HCT116 (cell line): ENCODE data around the gene INSIG2. TPM values are rescaled to one million over a fixed set of nuclear protein-coding genes. Genes with fewer than 3 reads are reported as not detected.

Source experiments
- ATAC-seq: fragments of 200-7000 bp; cut with Tn5 transposase; 2 replicates; pipeline ENCODE4 v1.9.1; 2020; ENCODE audit warnings: mild to moderate bottlenecking, moderate library complexity
- BruUV-seq: library from RNA; stranded (reverse); fragments of 400-500 nt; replicated peaks from 2 replicates; lab custom pipeline; 2021; lab: Mats Ljungman, UMichigan
- CTCF ChIA-PET: fragments of 300-600 bp; sonication (Branson Sonifier 250); formaldehyde crosslinking; loops from one replicate; lab custom pipeline; 2021; ENCODE audit warnings: antibody characterized with exemption; lab: Charles Lee
- POLR2A ChIA-PET: fragments of 300-600, 350-600 bp; sonication (Branson Sonifier 250); formaldehyde crosslinking; loops from one replicate; lab custom pipeline; 2021; ENCODE audit warnings: antibody characterized with exemption; lab: Charles Lee
- RAD21 ChIA-PET, 2 experiments: fragments of 300-600 bp; sonication (Branson Sonifier 250); formaldehyde crosslinking; loops; one replicate each; lab custom pipeline; 2023; ENCODE audit warnings: low total read pairs in 2 of 2; ENCODE audit not compliant: uncharacterized antibody in 2 of 2, unreplicated experiment in 2 of 2, low non-redundant PET in 1 of 2; lab: Charles Lee
- DNase-seq: peaks from one replicate; pipeline ENCODE4 v3.0.0-alpha.2; 2010; ENCODE audit warnings: low read depth, low spot score
- H2AFZ ChIP-seq: fragments of 200-600 bp; shearing (Covaris generic), sonication (generic); 2 replicates; pipeline ENCODE4 v1.6.1; 2017; ENCODE audit warnings: low read depth, mixed run types, mixed read lengths, antibody characterized with exemption, low read length; ENCODE audit not compliant: poor library complexity, severe bottlenecking
- H3K27ac ChIP-seq: 2 replicates; pipeline ENCODE4 v1.5.1; 2012; ENCODE audit warnings: low read depth, low read length
- H3K27me3 ChIP-seq: fragments of 200-600 bp; sonication (generic); 2 replicates; pipeline ENCODE4 v1.6.1; 2016; ENCODE audit warnings: mixed run types, low read length, mixed read lengths; ENCODE audit not compliant: insufficient read depth
- H3K36me3 ChIP-seq, 2 experiments: fragments of 200-500 bp in 1 of 2; fragments of 200-600 bp in 1 of 2; sonication (Bioruptor generic) in 1 of 2; sonication (generic) in 1 of 2; 2 replicates each; pipeline versions ENCODE4 v1.5.1 to v1.6.1; 2014 to 2016; ENCODE audit warnings: low read length in 2 of 2, inconsistent platforms in 1 of 2, mixed read lengths in 1 of 2, mixed run types in 1 of 2; ENCODE audit not compliant: insufficient read depth in 2 of 2, control insufficient read depth in 1 of 2
- H3K4me1 ChIP-seq, 2 experiments: fragments of 200-600 bp in 1 of 2; sonication (generic) in 1 of 2; 2 replicates each; pipeline versions ENCODE4 v1.5.1 to v1.6.1; 2012 to 2017; ENCODE audit warnings: low read length in 2 of 2, inconsistent platforms in 1 of 2, mild to moderate bottlenecking in 1 of 2, mixed read lengths in 1 of 2, mixed run types in 1 of 2, moderate library complexity in 1 of 2; ENCODE audit not compliant: insufficient read depth in 2 of 2, control insufficient read depth in 1 of 2
- H3K4me2 ChIP-seq: fragments of 200-600 bp; sonication (generic); 2 replicates; pipeline ENCODE4 v1.6.1; 2017; ENCODE audit warnings: mixed run types, low read length, mixed read lengths
- H3K4me3 ChIP-seq, 2 experiments: fragments of 200-600 bp in 1 of 2; sonication (generic) in 1 of 2; replicated peaks in 1 of 2; 2 replicates each; pipeline ENCODE4 v1.5.1; 2011 to 2016; ENCODE audit warnings: low read length in 2 of 2, control low read depth in 1 of 2, low read depth in 1 of 2, mild to moderate bottlenecking in 1 of 2, mixed read lengths in 1 of 2, mixed run types in 1 of 2
- H3K79me2 ChIP-seq: fragments of 200-600 bp; sonication (generic); 2 replicates; pipeline ENCODE4 v1.6.1; 2017; ENCODE audit warnings: mild to moderate bottlenecking, mixed run types, low read length, moderate library complexity, mixed read lengths; ENCODE audit not compliant: insufficient read depth
- H3K9ac ChIP-seq: fragments of 200-600 bp; sonication (generic); 2 replicates; pipeline ENCODE4 v1.6.1; 2016; ENCODE audit warnings: low read length, mixed read lengths
- H3K9me2 ChIP-seq: fragments of 200-600 bp; sonication (generic), shearing (Covaris generic); 2 replicates; pipeline ENCODE4 v1.6.1; 2017; ENCODE audit warnings: mixed run types, mild to moderate bottlenecking, moderate library complexity; ENCODE audit not compliant: insufficient read depth
- H3K9me3 ChIP-seq, 2 experiments: fragments of 200-500 bp in 1 of 2; fragments of 200-600 bp in 1 of 2; sonication (Bioruptor generic) in 1 of 2; sonication (generic) in 1 of 2; 2 replicates each; pipeline ENCODE4 v1.6.1; 2014 to 2017; ENCODE audit warnings: low read length in 2 of 2, mixed read lengths in 2 of 2, inconsistent platforms in 1 of 2, low read depth in 1 of 2, mild to moderate bottlenecking in 1 of 2, mixed run types in 1 of 2, moderate library complexity in 1 of 2; ENCODE audit not compliant: control insufficient read depth in 1 of 2, insufficient read depth in 1 of 2
- H4K20me1 ChIP-seq: fragments of 200-600 bp; sonication (generic), shearing (Covaris generic); 2 replicates; pipeline ENCODE4 v1.6.1; 2017; ENCODE audit warnings: mixed run types, mild to moderate bottlenecking, moderate library complexity; ENCODE audit not compliant: insufficient read depth
- EZH2phosphoT487 ChIP-seq: fragments of 200-600 bp; IDR thresholded peaks from 2 replicates; pipeline ENCODE4 v1.6.1; 2018; ENCODE audit warnings: antibody characterized with exemption, borderline replicate concordance
- FOSL1 ChIP-seq: IDR thresholded peaks from 2 replicates; pipeline ENCODE4 v1.6.1; 2012; ENCODE audit warnings: low read depth
- SRF ChIP-seq: IDR thresholded peaks from 2 replicates; pipeline ENCODE4 v1.6.1; 2012; ENCODE audit warnings: low read depth
- intact Hi-C: fragments of 100-400 bp; cut with micrococcal nuclease; formaldehyde crosslinking; loops from 2 replicates; pipeline ENCODE4 v1.10.0; 2022
- total RNA-seq: library from RNA; stranded (reverse); gene quantifications from one replicate; pipeline ENCODE4 v1.2.1, GENCODE V29; 2021; ENCODE audit not compliant: unreplicated experiment
- TF ChIP-seq, protein P1 (sequence below): IDR thresholded peaks from 2 replicates; pipeline ENCODE4 v1.6.1; 2012; ENCODE audit warnings: low read depth

The INSIG2 gene
- total RNA-seq, 1 experiment from 2014 or later, result 21.8 TPM

DNA sequence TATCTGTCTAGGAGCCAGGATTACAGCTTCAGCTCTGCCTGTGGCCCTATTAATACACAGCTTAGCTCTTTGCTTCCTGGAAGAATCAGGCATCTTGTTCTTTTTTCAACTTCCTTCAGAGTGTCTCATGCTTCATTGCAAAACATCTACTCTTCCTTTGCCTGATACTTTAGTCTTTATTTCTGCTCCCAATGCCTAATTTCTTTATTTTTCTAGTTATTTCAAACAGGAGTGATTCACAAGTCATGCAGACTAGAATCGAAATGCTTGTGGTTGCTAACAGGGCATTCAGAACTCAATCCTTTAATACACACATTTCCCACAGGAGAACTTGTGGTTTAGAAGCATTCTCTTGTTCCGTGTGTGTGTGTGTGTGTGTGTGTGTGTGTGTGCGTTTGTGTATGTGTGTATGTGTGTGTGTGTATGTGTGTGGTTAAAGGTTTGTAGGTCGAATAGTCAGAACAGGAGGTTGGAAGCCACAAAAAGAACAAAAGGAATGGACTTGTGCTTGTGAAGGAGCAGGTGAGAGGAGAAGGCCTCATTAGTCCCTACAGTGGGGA lies 28.3 kb upstream of the INSIG2 start:
- Histone ChIP-seq H2AFZ (no peak overlapping the region), H4K20me1 (no peaks in the 10 kb centered on the region), H3K27me3 (no peaks in the 10 kb centered on the region), H3K9me3 (no peaks in the 10 kb centered on the region), H3K4me3 (no peak overlapping the region), H3K9me2 (no peaks in the 10 kb centered on the region), H3K4me1 (no peaks in the 10 kb centered on the region), H3K79me2 (no peaks in the 10 kb centered on the region), H3K36me3 (no peaks in the 10 kb centered on the region), H3K27ac (no peak overlapping the region), H3K4me2 (no peak overlapping the region), H3K9ac (no peak overlapping the region)
- RAD21 ChIA-PET, result no interaction called here
- ATAC-seq, result no peak
- POLR2A ChIA-PET, result no interaction called here
- DNase-seq, result no peak
- CTCF ChIA-PET, result interaction anchor here (0.8 to 1.4 kb wide), 2 partner anchors 9 to 13 kb away, joined by 4 to 5 read pairs; no protein-coding TSS in a partner anchor
- intact Hi-C loops, result no loop called here
- no TSS peak for BruUV-seq
- TF ChIP-seq, protein P1, sequence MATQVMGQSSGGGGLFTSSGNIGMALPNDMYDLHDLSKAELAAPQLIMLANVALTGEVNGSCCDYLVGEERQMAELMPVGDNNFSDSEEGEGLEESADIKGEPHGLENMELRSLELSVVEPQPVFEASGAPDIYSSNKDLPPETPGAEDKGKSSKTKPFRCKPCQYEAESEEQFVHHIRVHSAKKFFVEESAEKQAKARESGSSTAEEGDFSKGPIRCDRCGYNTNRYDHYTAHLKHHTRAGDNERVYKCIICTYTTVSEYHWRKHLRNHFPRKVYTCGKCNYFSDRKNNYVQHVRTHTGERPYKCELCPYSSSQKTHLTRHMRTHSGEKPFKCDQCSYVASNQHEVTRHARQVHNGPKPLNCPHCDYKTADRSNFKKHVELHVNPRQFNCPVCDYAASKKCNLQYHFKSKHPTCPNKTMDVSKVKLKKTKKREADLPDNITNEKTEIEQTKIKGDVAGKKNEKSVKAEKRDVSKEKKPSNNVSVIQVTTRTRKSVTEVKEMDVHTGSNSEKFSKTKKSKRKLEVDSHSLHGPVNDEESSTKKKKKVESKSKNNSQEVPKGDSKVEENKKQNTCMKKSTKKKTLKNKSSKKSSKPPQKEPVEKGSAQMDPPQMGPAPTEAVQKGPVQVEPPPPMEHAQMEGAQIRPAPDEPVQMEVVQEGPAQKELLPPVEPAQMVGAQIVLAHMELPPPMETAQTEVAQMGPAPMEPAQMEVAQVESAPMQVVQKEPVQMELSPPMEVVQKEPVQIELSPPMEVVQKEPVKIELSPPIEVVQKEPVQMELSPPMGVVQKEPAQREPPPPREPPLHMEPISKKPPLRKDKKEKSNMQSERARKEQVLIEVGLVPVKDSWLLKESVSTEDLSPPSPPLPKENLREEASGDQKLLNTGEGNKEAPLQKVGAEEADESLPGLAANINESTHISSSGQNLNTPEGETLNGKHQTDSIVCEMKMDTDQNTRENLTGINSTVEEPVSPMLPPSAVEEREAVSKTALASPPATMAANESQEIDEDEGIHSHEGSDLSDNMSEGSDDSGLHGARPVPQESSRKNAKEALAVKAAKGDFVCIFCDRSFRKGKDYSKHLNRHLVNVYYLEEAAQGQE, result no peak
- TF ChIP-seq FOSL1 (no peak), EZH2phosphoT487 (no peak), SRF (no peak)
